H1 (cell line): Measurements from ENCODE around the gene VPS13D. TPM values are rescaled to one million over a fixed set of nuclear protein-coding genes. Genes with fewer than 3 reads are reported as not detected.

ENCODE experiments used
- CTCF ChIA-PET: fragments of 300-600 bp; sonication (Branson Sonifier 250); formaldehyde crosslinking; loops from one replicate; lab custom pipeline; 2021; ENCODE audit not compliant: partially characterized antibody; lab: Charles Lee
- POLR2A ChIA-PET: fragments of 300-600 bp; sonication (Branson Sonifier 250); formaldehyde crosslinking; loops from one replicate; lab custom pipeline; 2021; ENCODE audit warnings: inconsistent platforms; ENCODE audit not compliant: partially characterized antibody; lab: Charles Lee
- DNase-seq, 2 experiments: peaks; one replicate each; pipeline versions ENCODE4 v3.0.0 to v3.0.0-alpha.2; 2010 to 2022; ENCODE audit warnings: low spot score in 2 of 2, low read depth in 1 of 2, mixed read lengths in 1 of 2
- FAIRE-seq: peaks from 2 replicates; lab custom pipeline; 2011; peaks lifted over from hg19 to GRCh38; lab: Jason Lieb, UNC
- H2AFZ ChIP-seq: 2 replicates; pipeline ENCODE4 v1.8.1; 2012; ENCODE audit warnings: low read length, inconsistent platforms
- H2AK5ac ChIP-seq: 2 replicates; pipeline ENCODE4 v1.6.1; 2013; ENCODE audit warnings: low read depth, low read length
- H2BK120ac ChIP-seq: replicated peaks from 2 replicates; pipeline ENCODE3; 2013; ENCODE audit warnings: low read depth, low read length, inconsistent platforms
- H2BK12ac ChIP-seq: 2 replicates; pipeline ENCODE4 v1.6.1; 2013; ENCODE audit warnings: low read depth, low read length
- H2BK15ac ChIP-seq: 2 replicates; pipeline ENCODE4 v1.6.1; 2013; ENCODE audit warnings: low read length
- H2BK20ac ChIP-seq: 2 replicates; pipeline ENCODE4 v1.6.1; 2013; ENCODE audit warnings: low read length
- H2BK5ac ChIP-seq: 2 replicates; pipeline ENCODE4 v1.6.1; 2013; ENCODE audit warnings: low read depth, low read length
- H3K14ac ChIP-seq: 2 replicates; pipeline ENCODE4 v1.6.1; 2013; ENCODE audit warnings: inconsistent platforms; ENCODE audit not compliant: insufficient read length
- H3K18ac ChIP-seq: 2 replicates; pipeline ENCODE4 v1.6.1; 2013; ENCODE audit warnings: low read length; ENCODE audit errors: extremely low read depth
- H3K23ac ChIP-seq: 2 replicates; pipeline ENCODE4 v1.6.1; 2013; ENCODE audit warnings: inconsistent platforms; ENCODE audit not compliant: insufficient read length
- H3K23me2 ChIP-seq: 2 replicates; pipeline ENCODE4 v1.6.1; 2013; ENCODE audit warnings: low read depth, low read length
- H3K27ac ChIP-seq: 2 replicates; pipeline ENCODE4 v1.6.1; 2011; ENCODE audit warnings: low read depth, low read length, inconsistent platforms
- H3K27me3 ChIP-seq, 4 experiments: replicated peaks in 1 of 4; 1 replicate in 1 of 4; 2 replicates in 3 of 4; pipeline versions ENCODE4 v1.6.1 to v1.8.1; 2011 to 2013; ENCODE audit warnings: low read length in 3 of 4, mild to moderate bottlenecking in 3 of 4, inconsistent platforms in 2 of 4, mixed read lengths in 2 of 4, moderate library complexity in 1 of 4; ENCODE audit not compliant: control insufficient read depth in 3 of 4, insufficient read depth in 3 of 4; ENCODE audit errors: extremely low read depth in 1 of 4
- H3K36me3 ChIP-seq, 4 experiments: 2 replicates each; pipeline versions ENCODE4 v1.6.1 to v1.8.1; 2011 to 2013; ENCODE audit warnings: mild to moderate bottlenecking in 4 of 4, low read length in 3 of 4, moderate library complexity in 2 of 4, control low read depth in 1 of 4, inconsistent platforms in 1 of 4; ENCODE audit not compliant: insufficient read depth in 4 of 4, control insufficient read depth in 2 of 4
- H3K4ac ChIP-seq: replicated peaks from 2 replicates; pipeline ENCODE3; 2013; ENCODE audit warnings: low read length, low read depth, mixed read lengths, inconsistent platforms; ENCODE audit not compliant: insufficient read length
- H3K4me1 ChIP-seq, 4 experiments: replicated peaks in 1 of 4; 1 replicate in 1 of 4; 2 replicates in 3 of 4; pipeline versions ENCODE4 v1.6.1 to v1.8.1; 2011 to 2013; ENCODE audit warnings: low read length in 3 of 4, inconsistent platforms in 2 of 4, mixed read lengths in 1 of 4; ENCODE audit not compliant: insufficient read depth in 4 of 4, control insufficient read depth in 3 of 4
- H3K4me2 ChIP-seq, 2 experiments: 2 replicates each; pipeline versions ENCODE4 v1.6.1 to v1.8.1; 2011 to 2013; ENCODE audit warnings: low read depth in 2 of 2, low read length in 2 of 2, control low read depth in 1 of 2, inconsistent platforms in 1 of 2, mild to moderate bottlenecking in 1 of 2; ENCODE audit not compliant: insufficient read depth in 1 of 2
- H3K4me3 ChIP-seq, 4 experiments: fragments of 200-600, 300-600 bp in 1 of 4; sonication (generic), shearing (Covaris generic), sonication (Bioruptor Twin) in 1 of 4; 2 replicates each; pipeline versions ENCODE4 v1.5.1 to v1.8.1; 2011 to 2016; ENCODE audit warnings: low read length in 4 of 4, low read depth in 3 of 4, control low read depth in 2 of 4, inconsistent platforms in 2 of 4, mild to moderate bottlenecking in 2 of 4, mixed read lengths in 1 of 4, moderate library complexity in 1 of 4; ENCODE audit not compliant: insufficient read depth in 2 of 4; ENCODE audit errors: extremely low read depth in 1 of 4
- H3K56ac ChIP-seq: replicated peaks from 2 replicates; pipeline ENCODE3; 2013; ENCODE audit warnings: low read depth, mild to moderate bottlenecking, mixed read lengths, low read length, inconsistent platforms; ENCODE audit not compliant: insufficient read length
- H3K79me1 ChIP-seq: 2 replicates; pipeline ENCODE4 v1.6.1; 2013; ENCODE audit warnings: low read depth, low read length, control low read depth
- H3K79me2 ChIP-seq, 2 experiments: 2 replicates each; pipeline versions ENCODE4 v1.6.1 to v1.8.1; 2012 to 2013; ENCODE audit warnings: low read length in 2 of 2, mild to moderate bottlenecking in 2 of 2, inconsistent platforms in 1 of 2; ENCODE audit not compliant: insufficient read depth in 2 of 2, control insufficient read depth in 1 of 2
- H3K9ac ChIP-seq, 4 experiments: replicated peaks in 1 of 4; 1 replicate in 1 of 4; 2 replicates in 3 of 4; pipeline versions ENCODE4 v1.6.1 to v1.8.1; 2011 to 2013; ENCODE audit warnings: low read depth in 3 of 4, low read length in 3 of 4, control low read depth in 2 of 4, mild to moderate bottlenecking in 2 of 4, moderate library complexity in 2 of 4, inconsistent platforms in 1 of 4; ENCODE audit errors: extremely low read depth in 1 of 4
- H3K9me3 ChIP-seq, 2 experiments: 2 replicates each; pipeline versions ENCODE4 v1.6.1 to v1.8.1; 2012 to 2013; ENCODE audit warnings: mild to moderate bottlenecking in 2 of 2, moderate library complexity in 2 of 2, control low read depth in 1 of 2, inconsistent platforms in 1 of 2, low read depth in 1 of 2, low read length in 1 of 2, mixed read lengths in 1 of 2; ENCODE audit not compliant: insufficient read depth in 2 of 2
- H4K20me1 ChIP-seq, 2 experiments: replicated peaks in 1 of 2; 2 replicates each; pipeline versions ENCODE3 to v1.8.1; 2011 to 2013; ENCODE audit warnings: inconsistent platforms in 2 of 2, low read length in 2 of 2, mild to moderate bottlenecking in 1 of 2; ENCODE audit not compliant: insufficient read depth in 2 of 2, control insufficient read depth in 1 of 2
- H4K5ac ChIP-seq: 2 replicates; pipeline ENCODE4 v1.6.1; 2013; ENCODE audit warnings: low read length, low read depth, mixed read lengths, inconsistent platforms; ENCODE audit not compliant: insufficient read length
- H4K8ac ChIP-seq: 2 replicates; pipeline ENCODE4 v1.8.0; 2013; ENCODE audit warnings: mild to moderate bottlenecking, moderate library complexity, low read length, inconsistent platforms; ENCODE audit not compliant: insufficient read depth; ENCODE audit errors: extremely low read depth
- H4K91ac ChIP-seq: replicated peaks from 2 replicates; pipeline ENCODE3; 2013; ENCODE audit warnings: low read length, mixed read lengths, inconsistent platforms; ENCODE audit not compliant: insufficient read length
- BRCA1 ChIP-seq: IDR thresholded peaks from 2 replicates; pipeline ENCODE4 v1.6.1; 2012; ENCODE audit warnings: low read depth, low read length, improper control_type of control experiment
- CHD1 ChIP-seq: IDR thresholded peaks from 2 replicates; pipeline ENCODE4 v1.6.1; 2012; ENCODE audit warnings: low read depth, low read length, improper control_type of control experiment
- CREB1 ChIP-seq: IDR thresholded peaks from 2 replicates; pipeline ENCODE4 v1.6.1; 2012; ENCODE audit warnings: inconsistent platforms
- MAFK ChIP-seq: IDR thresholded peaks from 2 replicates; pipeline ENCODE4 v1.6.1; 2012; ENCODE audit warnings: low read depth, mild to moderate bottlenecking, improper control_type of control experiment, low read length
- MAX ChIP-seq: IDR thresholded peaks from 2 replicates; pipeline ENCODE4 v1.6.1; 2012; ENCODE audit warnings: inconsistent platforms
- NRF1 ChIP-seq: IDR thresholded peaks from 2 replicates; pipeline ENCODE4 v1.6.1; 2011; ENCODE audit warnings: mild to moderate bottlenecking, low read depth, low read length, improper control_type of control experiment
- POU5F1 ChIP-seq: IDR thresholded peaks from 2 replicates; pipeline ENCODE4 v1.6.1; 2011; ENCODE audit warnings: low read depth, mild to moderate bottlenecking, low read length, moderate library complexity
- RNF2 ChIP-seq: fragments of 200-900, 300-1000 bp; sonication (generic); IDR thresholded peaks from 2 replicates; pipeline ENCODE4 v1.7.1; 2016; ENCODE audit warnings: borderline replicate concordance, low read depth, mild to moderate bottlenecking, antibody characterized with exemption, low read length; ENCODE audit not compliant: poor library complexity, severe bottlenecking; ENCODE audit errors: missing control alignments
- WGBS, 2 experiments: shearing (Covaris generic) in 1 of 2; methylation state at CpG; one replicate each; pipeline versions ENCODE4 v1.1.6 to v1.1.7; 2013 to 2015; ENCODE audit warnings: low lambda C conversion rate in 2 of 2, mixed read lengths in 2 of 2, inconsistent platforms in 1 of 2, low coverage in 1 of 2, missing lambda C conversion rate in 1 of 2; ENCODE audit not compliant: insufficient replicate concordance in 2 of 2, insufficient coverage in 1 of 2, insufficient read length in 1 of 2; ENCODE audit errors: extremely low coverage in 1 of 2, missing lambda C conversion rate in 1 of 2; 5-methylcytosine and 5-hydroxymethylcytosine counted together
- polyA plus RNA-seq, 7 experiments: library from polyadenylated mRNA; depleted of rRNA in 3 of 7; stranded (reverse) in 5 of 7; unstranded in 2 of 7; fragments of >200 nt in 5 of 7; fragments of 200-250 nt in 2 of 7; gene quantifications; 1 replicate in 5 of 7; 2 replicates in 1 of 7; 4 replicates in 1 of 7; pipeline versions ENCODE4 v1.2.1 to v1.2.3, GENCODE V29; 2011 to 2013; ENCODE audit warnings: missing spikeins in 2 of 7, mixed read lengths in 2 of 7
- total RNA-seq: library from RNA; stranded (reverse); fragmentation: NEBNext Ultra II Directional; extraction: Animal tissue kit (Norgen Biotek cat#: 25700); gene quantifications from 2 replicates; pipeline ENCODE4 v1.2.1, GENCODE V29; 2021

VPS13D gene
- total and polyA plus RNA-seq, 2 of the 8 experiments (the other 6 are each of a cell fraction or from before 2014, with no cell fraction given) = 10.9 to 31.2 TPM

GRCh38 chr1:12472156-12472797 is 242.4 kb downstream of the VPS13D start:
- no peak overlapping the region for H4K8ac ChIP-seq
- H2BK12ac ChIP-seq = no peak overlapping the region
- no peak overlapping the region for H3K27ac ChIP-seq
- no peak for DNase-seq
- H4K5ac ChIP-seq = no peak overlapping the region
- H3K4me2 ChIP-seq = no peak overlapping the region
- H4K91ac ChIP-seq = no peak overlapping the region
- H3K36me3 ChIP-seq = peaks cover 0 to 7% (median 2%) of the 10 kb centered on the region in 4 experiments; a peak in 2 of 8 replicates
- no peaks in the 10 kb centered on the region for H3K23me2 ChIP-seq
- H3K4me3 ChIP-seq = no peak overlapping the region
- H3K56ac ChIP-seq = no peak overlapping the region
- H3K9me3 ChIP-seq = peaks cover 9% of the 10 kb centered on the region in 2 experiments; a peak in 3 of 4 replicates
- H3K9ac ChIP-seq = no peak overlapping the region
- H2AFZ ChIP-seq = no peak overlapping the region
- TF ChIP-seq BRCA1 = no peak
- no peak for TF ChIP-seq POU5F1
- no peak for TF ChIP-seq NRF1
- TF ChIP-seq CREB1 = no peak
- no peak for TF ChIP-seq MAX
- no peak for TF ChIP-seq RNF2
- no peak for TF ChIP-seq CHD1
- TF ChIP-seq MAFK = no peak
- FAIRE-seq = no peak
- H2BK120ac ChIP-seq = no peak overlapping the region
- H3K18ac ChIP-seq = no peak overlapping the region
- POLR2A ChIA-PET = interaction anchor here (0.7 kb wide), 1 partner anchor 9 kb away, joined by 3 read pairs; no protein-coding TSS in a partner anchor
- whole genome bisulfite sequencing, 2 experiments = 88% methylated on average over 2 of the region's 2 CpGs; no CpG with 5 or more reads in 1 of the 2 experiments
- H3K79me1 ChIP-seq = no peaks in the 10 kb centered on the region
- CTCF ChIA-PET = no interaction called here
- H3K4me1 ChIP-seq = no peaks in the 10 kb centered on the region
- H3K23ac ChIP-seq = no peak overlapping the region
- H2BK5ac ChIP-seq = no peak overlapping the region
- H2BK20ac ChIP-seq = no peak overlapping the region
- no peaks in the 10 kb centered on the region for H3K27me3 ChIP-seq
- H2AK5ac ChIP-seq = no peak overlapping the region
- H3K79me2 ChIP-seq = no peaks in the 10 kb centered on the region
- no peak overlapping the region for H2BK15ac ChIP-seq
- no peak overlapping the region for H3K14ac ChIP-seq
- H4K20me1 ChIP-seq = no peaks in the 10 kb centered on the region
- H3K4ac ChIP-seq = no peak overlapping the region
